Right cardiac atrium (tissue), 5 donors: ENCODE results near the gene PWP2. TPM values are rescaled to one million over a fixed set of nuclear protein-coding genes. Genes with fewer than 3 reads are reported as not detected.
"Not testable (repeated sequence)": the region's sequence is repeated elsewhere in the genome, so short reads cannot be mapped to it uniquely, and the experiment has no call there.

Experiments used
- ATAC-seq, 2 donors: fragments of 200-7000 bp; cut with Tn5 transposase; one replicate each; pipeline versions ENCODE4 v1.8.0 to v1.9.1; 2020; ENCODE audit warnings: moderate library complexity in 2 of 2, mild to moderate bottlenecking in 1 of 2
- DNase-seq, 3 donors: peaks; one replicate each; pipeline ENCODE4 v3.0.0-alpha.2; 2020
- H3K27ac ChIP-seq: one replicate; pipeline ENCODE4 v1.5.1; 2013; ENCODE audit warnings: mild to moderate bottlenecking, low read length, control low read depth, moderate library complexity
- H3K27me3 ChIP-seq: one replicate; pipeline ENCODE4 v1.6.1; 2013; ENCODE audit not compliant: control insufficient read depth, insufficient read depth
- H3K4me1 ChIP-seq: one replicate; pipeline ENCODE4 v1.6.1; 2013; ENCODE audit warnings: low read length; ENCODE audit not compliant: control insufficient read depth, insufficient read depth
- H3K4me3 ChIP-seq: one replicate; pipeline ENCODE4 v1.5.1; 2013; ENCODE audit warnings: low read length, control low read depth
- H3K9me3 ChIP-seq: one replicate; pipeline ENCODE4 v1.6.1; 2013; ENCODE audit warnings: low read length; ENCODE audit not compliant: control insufficient read depth
- WGBS: extraction: QIAGEN DNeasy Blood & Tissue Kit; methylation state at CpG from one replicate; pipeline ENCODE4 v1.1.7; 2013; 5-methylcytosine and 5-hydroxymethylcytosine counted together
- intact Hi-C, 4 donors: fragments of 100-400 bp; cut with DNase I; formaldehyde crosslinking; loops; one replicate each; pipeline versions ENCODE4 v1.11.0 to v1.14.0; 2022 to 2023
- polyA plus RNA-seq: library from polyadenylated mRNA; stranded (reverse); fragments of 200-250 nt; gene quantifications from one replicate; pipeline ENCODE4 v1.2.3, GENCODE V29; 2013
- total RNA-seq, 4 donors: library from RNA; stranded (reverse); fragmentation: NEBNext Ultra II Directional; extraction: Animal tissue kit (Norgen Biotek cat#: 25700); gene quantifications; one replicate each; pipeline ENCODE4 v1.2.1, GENCODE V29; 2021
- donor health status: healthy with polysubstance abuse.
- donor health status: DM: no; HTN: yes; CAD: no.
- donor health status: DM: no; HTN: no; CAD: no.
- donor health status: DM: no; HTN: yes; CAD: no; lungs with severe emphysema.
- donor health status: DM: yes; HTN: yes; CAD: no.

PWP2 gene
- total and polyA plus RNA-seq, 5 donors = 0.94 to 8.9 (median 1.6) TPM

DNA sequence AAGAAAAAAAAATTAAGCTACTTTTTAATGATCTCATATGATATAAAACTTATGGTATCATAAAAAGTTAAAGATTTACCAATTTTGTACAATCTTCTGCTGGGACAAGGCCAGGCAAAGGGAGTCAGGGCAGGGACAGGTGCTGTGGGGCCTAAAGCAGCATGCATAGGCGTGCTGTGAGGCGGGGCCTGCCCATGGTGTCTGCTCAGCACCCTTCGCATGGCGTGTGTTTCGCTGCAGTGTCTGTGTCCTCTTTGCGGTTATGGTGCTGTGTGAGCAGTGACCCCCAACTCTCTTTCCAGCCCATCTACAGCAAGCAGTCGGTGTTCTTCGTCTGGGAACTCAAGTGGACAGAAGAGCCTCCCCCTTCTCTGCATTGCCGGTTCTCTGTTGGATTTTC is 13.4 kb upstream of the PWP2 start:
- H3K4me1 ChIP-seq = no peaks in the 10 kb centered on the region
- DNase-seq = no peak
- no peaks in the 10 kb centered on the region for H3K9me3 ChIP-seq
- H3K27me3 ChIP-seq = no peaks in the 10 kb centered on the region
- 90% methylated on average over 9 of the region's 9 CpGs for WGBS
- no peak for ATAC-seq
- no peak overlapping the region for H3K4me3 ChIP-seq
- no peak overlapping the region for H3K27ac ChIP-seq
- intact Hi-C loops = no loop called here

DNA sequence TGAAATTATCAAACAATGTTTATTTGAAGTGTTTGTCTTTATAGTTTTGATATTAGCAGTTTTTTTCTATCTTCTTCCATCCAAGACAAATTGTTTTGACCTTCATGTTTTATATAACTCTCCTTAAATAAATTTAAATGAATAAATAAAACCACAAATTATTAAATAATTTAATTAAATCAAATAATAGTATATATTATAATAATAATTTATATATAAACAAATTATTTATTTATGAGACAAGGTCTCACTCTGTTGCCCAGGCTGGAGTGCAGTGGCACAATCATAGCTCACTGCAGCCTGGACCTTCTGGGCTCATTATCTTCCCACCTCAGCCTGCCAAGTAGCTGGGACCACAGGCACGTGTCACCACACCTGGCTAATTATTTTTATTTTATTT is 12.4 kb upstream of the PWP2 start:
- intact Hi-C loops = no loop called here
- no peak for DNase-seq
- no peak for ATAC-seq
- no peak overlapping the region for H3K4me3 ChIP-seq
- H3K27me3 ChIP-seq = no peaks in the 10 kb centered on the region
- no peak overlapping the region for H3K27ac ChIP-seq
- 78% methylated on average over 1 of the region's 1 CpG for WGBS
- H3K9me3 ChIP-seq = no peaks in the 10 kb centered on the region
- H3K4me1 ChIP-seq = no peaks in the 10 kb centered on the region

DNA sequence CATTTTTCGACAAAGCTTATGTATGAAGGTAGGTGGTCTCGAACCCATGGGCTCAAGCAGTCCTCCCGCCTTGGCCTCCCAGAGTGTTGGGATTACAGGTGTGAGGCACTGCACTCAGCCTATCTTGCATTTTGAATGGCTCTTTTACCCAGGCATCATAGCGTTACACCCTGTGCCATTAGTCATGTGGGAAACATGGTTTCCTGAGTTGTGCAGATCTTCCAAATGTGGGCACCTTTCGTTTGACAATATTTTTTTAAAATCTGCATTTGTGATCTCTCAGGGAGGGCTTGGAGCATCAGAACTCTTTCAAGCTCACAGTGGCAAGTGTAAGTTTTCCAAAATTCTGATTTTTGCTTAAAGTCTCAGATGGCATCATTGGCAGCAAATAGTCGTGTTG is 8.7 kb upstream of the PWP2 start:
- ATAC-seq, intact Hi-C loops, H3K27me3 ChIP-seq, H3K4me3 ChIP-seq, DNase-seq, H3K27ac ChIP-seq, H3K4me1 ChIP-seq, H3K9me3 ChIP-seq: not testable (repeated sequence)
- WGBS = no CpG with 5 or more reads among the region's 6 CpGs

DNA sequence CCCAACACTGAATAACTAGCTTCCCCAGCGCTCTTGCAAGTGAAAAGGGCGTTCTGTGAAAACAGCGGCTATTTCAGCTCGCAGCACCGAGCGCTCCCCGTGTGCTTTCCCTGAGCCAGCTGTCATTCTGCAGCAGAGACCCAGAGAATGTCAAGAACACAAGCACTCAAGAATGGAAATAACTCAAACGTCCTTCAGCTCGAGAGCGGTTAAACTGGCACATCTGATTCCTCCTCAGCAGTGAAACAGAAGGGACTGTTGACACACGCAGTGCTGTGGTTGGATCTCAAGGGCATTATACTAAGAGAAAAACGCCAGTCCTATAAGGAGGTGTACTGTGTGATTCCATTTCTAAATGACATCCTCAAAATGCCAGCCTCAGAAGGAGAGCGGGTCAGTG is 8.2 kb upstream of the PWP2 start:
- DNase-seq, intact Hi-C loops, H3K27ac ChIP-seq, H3K27me3 ChIP-seq, H3K9me3 ChIP-seq, H3K4me1 ChIP-seq, H3K4me3 ChIP-seq: not testable (repeated sequence)
- ATAC-seq = peak in 1 of 2 donors; percentile 25
- WGBS = no CpG with 5 or more reads among the region's 13 CpGs

DNA sequence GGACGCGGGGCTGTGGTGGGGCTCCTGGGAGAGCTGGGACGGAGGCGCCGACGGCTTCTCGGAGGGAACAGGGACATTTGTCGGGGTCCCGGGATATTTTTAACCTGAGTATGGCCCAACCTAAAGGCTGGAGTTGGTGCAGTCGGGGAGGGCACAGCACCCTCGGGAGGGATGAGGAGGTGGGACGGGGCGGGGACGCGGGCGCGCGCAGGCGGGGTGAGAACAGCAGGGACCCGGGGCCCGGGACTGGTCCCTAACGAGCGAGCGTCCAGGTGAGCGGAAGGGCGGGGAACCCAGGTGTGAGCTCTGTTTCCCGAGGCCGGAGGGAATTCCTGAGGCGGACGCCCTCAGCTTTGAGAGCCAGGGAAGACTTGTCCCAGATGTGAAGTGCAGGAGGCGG is 390 bp downstream of the PWP2 start:
- H3K27me3 ChIP-seq, H3K9me3 ChIP-seq, H3K4me3 ChIP-seq, H3K27ac ChIP-seq, DNase-seq, H3K4me1 ChIP-seq, intact Hi-C loops: not testable (repeated sequence)
- no CpG with 5 or more reads among the region's 31 CpGs for WGBS
- peak; percentile 59 to 75 for ATAC-seq

DNA sequence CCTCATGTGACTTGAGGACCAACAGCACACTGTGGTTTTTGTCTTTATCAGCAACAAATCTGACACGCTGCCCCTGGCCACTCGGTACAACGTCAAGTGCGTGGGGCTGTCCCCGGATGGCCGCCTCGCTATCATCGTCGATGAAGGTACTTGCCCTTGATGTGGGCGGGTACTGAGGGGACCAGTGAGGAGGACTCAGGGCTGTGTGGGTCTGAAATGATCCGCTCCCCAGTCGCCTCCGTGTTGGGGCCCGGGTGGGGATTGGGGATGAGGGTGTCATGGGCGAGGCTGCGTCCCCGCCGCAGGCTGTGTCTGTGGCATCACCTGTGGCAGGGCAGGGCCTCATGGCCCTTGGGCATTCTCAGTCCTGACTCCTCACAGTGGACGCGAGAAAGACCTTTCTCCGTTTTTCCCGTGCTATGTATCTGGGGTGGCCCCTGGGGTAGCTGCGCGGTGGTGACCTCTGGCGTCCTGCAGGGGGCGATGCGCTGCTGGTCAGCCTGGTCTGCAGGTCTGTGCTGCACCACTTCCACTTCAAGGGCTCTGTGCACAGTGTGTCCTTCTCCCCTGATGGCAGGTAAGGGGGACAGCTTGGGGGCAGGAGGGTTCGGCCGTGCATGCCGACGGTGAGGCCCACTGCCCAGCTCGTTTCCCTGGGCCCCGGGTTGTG is 6.6 kb downstream of the PWP2 start:
- intact Hi-C loops, DNase-seq, H3K9me3 ChIP-seq, H3K4me1 ChIP-seq, H3K27ac ChIP-seq, H3K27me3 ChIP-seq, ATAC-seq, H3K4me3 ChIP-seq: not testable (repeated sequence)
- WGBS = no CpG with 5 or more reads among the region's 33 CpGs

DNA sequence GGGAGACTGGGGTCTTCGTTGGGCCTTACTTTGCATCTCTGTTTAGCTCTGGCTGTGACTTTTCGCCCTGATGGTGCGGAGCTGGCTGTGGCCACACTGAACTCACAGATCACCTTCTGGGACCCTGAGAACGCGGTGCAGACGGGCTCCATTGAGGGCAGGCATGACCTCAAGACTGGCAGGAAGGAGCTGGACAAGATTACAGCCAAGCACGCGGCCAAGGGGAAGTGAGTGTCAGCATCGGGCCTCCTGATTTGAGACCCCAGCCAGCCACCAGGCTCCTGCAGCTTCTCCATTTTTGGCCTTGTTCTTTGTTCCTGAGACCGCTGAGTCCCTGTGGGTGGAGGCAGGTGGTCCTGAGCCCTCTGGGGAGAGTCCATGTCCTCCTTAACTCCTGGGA is 14.9 kb downstream of the PWP2 start:
- ATAC-seq = peak in 1 of 2 donors; percentile 44
- H3K27ac ChIP-seq, H3K27me3 ChIP-seq, H3K4me3 ChIP-seq, intact Hi-C loops, H3K4me1 ChIP-seq, DNase-seq, H3K9me3 ChIP-seq: not testable (repeated sequence)
- no CpG with 5 or more reads among the region's 10 CpGs for WGBS

DNA sequence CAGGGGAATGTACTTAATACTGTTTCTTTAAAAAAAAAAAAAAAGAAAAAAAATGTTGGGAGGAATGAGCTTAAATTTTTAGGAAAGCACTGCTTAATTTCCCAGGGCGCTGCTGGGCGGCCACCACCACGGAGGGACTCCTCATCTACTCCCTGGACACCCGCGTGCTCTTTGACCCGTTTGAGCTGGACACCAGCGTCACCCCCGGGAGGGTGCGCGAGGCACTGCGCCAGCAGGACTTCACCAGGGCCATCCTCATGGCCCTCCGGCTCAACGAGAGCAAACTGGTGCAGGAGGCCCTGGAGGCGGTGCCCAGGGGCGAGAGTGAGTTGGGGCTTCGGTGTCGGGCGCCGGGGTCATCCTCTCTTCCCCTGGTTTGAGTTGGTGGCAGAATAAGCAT is 20.6 kb downstream of the PWP2 start:
- intact Hi-C loops, DNase-seq, H3K4me3 ChIP-seq, H3K27ac ChIP-seq, H3K9me3 ChIP-seq, H3K27me3 ChIP-seq, H3K4me1 ChIP-seq, ATAC-seq: not testable (repeated sequence)
- WGBS = no CpG with 5 or more reads among the region's 19 CpGs

DNA sequence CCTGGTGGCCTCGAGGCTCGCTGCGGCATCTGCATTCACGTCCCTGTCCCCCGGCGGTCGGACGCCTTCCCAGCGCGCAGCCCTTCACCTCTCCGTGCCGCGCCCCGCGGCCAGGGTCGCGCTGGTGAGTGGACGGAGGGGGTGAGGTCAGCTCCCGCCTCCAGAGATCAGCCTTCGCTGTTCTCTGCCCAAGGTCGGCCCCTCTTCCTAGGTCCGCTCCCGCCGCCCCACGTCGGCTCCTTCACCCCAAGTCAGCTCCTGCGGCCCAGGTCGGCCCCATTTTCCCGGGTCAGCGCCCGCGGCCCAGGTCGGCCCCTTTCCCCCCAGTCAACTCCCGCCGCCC is 26.5 kb downstream of the PWP2 start:
- H3K4me3 ChIP-seq, DNase-seq, H3K27me3 ChIP-seq, H3K4me1 ChIP-seq, intact Hi-C loops, H3K9me3 ChIP-seq, H3K27ac ChIP-seq: not testable (repeated sequence)
- WGBS = no CpG with 5 or more reads among the region's 35 CpGs
- peak in 1 of 2 donors; percentile 23 for ATAC-seq

DNA sequence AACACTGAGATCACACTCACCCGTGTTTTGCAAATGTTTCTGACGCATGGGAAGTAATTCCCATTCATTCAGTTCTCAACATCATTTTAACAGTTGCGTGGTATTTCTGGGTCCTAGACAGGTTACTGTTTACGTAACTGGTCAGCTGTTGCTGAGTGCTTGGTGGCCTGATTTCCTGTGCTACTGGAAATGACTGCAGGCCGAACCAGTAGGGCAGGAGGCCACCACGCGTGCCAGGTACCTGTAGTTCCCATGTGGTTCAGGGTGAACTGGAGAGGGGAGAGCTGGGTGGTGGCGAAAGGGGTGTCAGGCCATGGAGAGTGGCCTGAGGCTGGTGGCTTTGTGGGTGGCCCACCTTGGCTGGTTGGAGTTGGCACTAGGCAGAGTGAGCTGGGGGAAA is 27.5 kb downstream of the PWP2 start:
- DNase-seq, intact Hi-C loops, ATAC-seq, H3K27ac ChIP-seq, H3K9me3 ChIP-seq, H3K27me3 ChIP-seq, H3K4me3 ChIP-seq, H3K4me1 ChIP-seq: not testable (repeated sequence)
- no CpG with 5 or more reads among the region's 8 CpGs for WGBS

DNA sequence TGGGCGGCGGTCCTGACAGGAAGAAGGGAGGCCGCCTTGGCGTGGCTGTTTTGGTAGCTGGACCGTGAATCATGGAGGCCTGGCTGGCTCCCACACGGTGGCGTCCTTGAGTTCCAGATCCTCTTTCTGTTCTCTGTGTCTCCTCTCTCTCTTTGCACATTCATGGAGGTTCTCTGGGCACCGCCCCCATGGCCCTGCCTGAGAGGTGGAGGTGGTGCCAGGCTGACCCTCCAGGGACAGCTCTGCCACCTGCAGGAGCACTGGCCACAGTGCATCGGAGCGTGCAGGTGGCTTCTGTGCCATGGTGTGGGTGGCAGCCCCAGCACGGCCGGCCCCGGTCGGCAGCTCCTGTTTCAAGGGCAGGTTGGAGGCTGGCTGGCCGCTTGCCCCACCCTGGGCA is 30.8 kb downstream of the PWP2 start:
- H3K9me3 ChIP-seq, H3K4me1 ChIP-seq, H3K4me3 ChIP-seq, intact Hi-C loops, H3K27ac ChIP-seq, H3K27me3 ChIP-seq: not testable (repeated sequence)
- ATAC-seq (peak; percentile 2 to 10), DNase-seq (peak in 1 of 3 donors; percentile 44)
- no CpG with 5 or more reads among the region's 15 CpGs for WGBS
